Fibroblast of the aortic adventitia (primary cell): ENCODE data around the gene KAT8. TPM values are rescaled to one million over a fixed set of nuclear protein-coding genes. Genes with fewer than 3 reads are reported as not detected.

Experiments
- DNase-seq: peaks from one replicate; pipeline ENCODE4 v3.0.0-alpha.2; 2010; ENCODE audit warnings: low read depth
- H3K4me3 ChIP-seq: 2 replicates; pipeline ENCODE4 v1.5.1; 2011; ENCODE audit warnings: low read depth, mild to moderate bottlenecking, control low read depth, low read length, moderate library complexity
- total RNA-seq: library from RNA; depleted of rRNA; stranded (reverse); fragments of >200 nt; gene quantifications from 2 replicates; pipeline ENCODE4 v1.2.3, GENCODE V29; 2012; ENCODE audit warnings: low replicate concordance
- TF ChIP-seq, protein P1 (sequence below): IDR thresholded peaks from 2 replicates; pipeline ENCODE4 v1.5.1; 2011; ENCODE audit warnings: mild to moderate bottlenecking, low read length, control low read depth, inconsistent platforms; ENCODE audit not compliant: insufficient read depth

KAT8 gene
- 25.1 and 31.5 TPM in 2 replicates for total RNA-seq

DNA sequence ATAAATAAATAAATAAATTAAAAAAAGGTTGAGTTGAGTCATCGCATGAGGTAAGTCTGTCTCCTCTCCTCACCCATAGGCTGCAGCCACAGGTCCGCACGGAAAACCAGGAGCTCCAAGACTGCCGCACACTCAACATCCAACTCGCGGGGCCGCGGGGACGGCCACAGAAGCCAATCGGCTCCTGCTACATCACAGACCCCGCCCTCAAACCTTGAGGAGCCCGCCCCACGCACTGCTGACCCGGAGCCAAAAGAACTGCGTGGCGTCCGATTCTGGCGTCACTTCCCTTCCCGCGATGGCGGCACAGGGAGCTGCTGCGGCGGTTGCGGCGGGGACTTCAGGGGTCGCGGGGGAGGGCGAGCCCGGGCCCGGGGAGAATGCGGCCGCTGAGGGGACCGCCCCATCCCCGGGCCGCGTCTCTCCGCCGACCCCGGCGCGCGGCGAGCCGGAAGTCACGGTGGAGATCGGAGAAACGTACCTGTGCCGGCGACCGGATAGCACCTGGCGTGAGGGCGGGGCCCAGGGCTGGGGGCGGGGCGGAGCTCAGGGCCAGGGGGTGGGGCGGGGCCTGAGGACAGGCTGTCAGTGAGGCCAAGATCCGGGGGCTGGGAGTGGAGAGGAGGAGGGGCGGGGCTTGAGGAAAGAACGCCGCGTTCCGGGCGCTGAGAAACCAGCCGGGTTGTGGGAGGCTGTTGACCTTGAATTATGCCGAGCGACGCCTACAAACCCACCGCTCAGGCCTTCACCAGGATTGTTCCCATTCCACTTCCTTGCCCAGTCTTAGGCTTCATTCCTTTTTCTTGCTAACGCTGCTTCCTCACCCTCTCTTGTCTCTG is at the start of gene KAT8:
KAT8 (plus strand) TSS at position 281 of the 839 bp plus-strand sequence; CDS start at position 299, 18 bp downstream.
- peak within 1 kb of the TSS; percentile 94 for H3K4me3 ChIP-seq
- TF ChIP-seq, protein P1, sequence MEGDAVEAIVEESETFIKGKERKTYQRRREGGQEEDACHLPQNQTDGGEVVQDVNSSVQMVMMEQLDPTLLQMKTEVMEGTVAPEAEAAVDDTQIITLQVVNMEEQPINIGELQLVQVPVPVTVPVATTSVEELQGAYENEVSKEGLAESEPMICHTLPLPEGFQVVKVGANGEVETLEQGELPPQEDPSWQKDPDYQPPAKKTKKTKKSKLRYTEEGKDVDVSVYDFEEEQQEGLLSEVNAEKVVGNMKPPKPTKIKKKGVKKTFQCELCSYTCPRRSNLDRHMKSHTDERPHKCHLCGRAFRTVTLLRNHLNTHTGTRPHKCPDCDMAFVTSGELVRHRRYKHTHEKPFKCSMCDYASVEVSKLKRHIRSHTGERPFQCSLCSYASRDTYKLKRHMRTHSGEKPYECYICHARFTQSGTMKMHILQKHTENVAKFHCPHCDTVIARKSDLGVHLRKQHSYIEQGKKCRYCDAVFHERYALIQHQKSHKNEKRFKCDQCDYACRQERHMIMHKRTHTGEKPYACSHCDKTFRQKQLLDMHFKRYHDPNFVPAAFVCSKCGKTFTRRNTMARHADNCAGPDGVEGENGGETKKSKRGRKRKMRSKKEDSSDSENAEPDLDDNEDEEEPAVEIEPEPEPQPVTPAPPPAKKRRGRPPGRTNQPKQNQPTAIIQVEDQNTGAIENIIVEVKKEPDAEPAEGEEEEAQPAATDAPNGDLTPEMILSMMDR = no peak
- peak; percentile 96 for DNase-seq

DNA sequence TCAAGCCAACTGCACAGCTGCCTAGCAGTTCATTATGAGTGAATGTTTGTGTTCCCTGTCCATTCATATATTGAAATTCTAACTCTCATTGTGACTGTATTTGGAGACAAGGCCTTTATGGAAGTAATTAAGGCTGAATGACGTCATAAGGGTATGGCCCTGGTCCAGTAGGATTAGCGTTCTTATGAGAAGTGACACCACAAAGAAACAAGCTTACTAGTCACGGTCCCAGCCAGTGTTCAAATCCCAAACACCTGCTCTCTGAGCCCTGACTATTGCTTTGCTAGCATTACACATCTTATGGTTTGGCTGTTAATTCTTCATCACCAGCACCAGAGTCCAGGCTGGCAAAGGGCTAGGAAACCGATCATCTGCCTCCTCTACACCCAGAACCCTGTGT is 45.6 kb upstream of the KAT8 start:
- TF ChIP-seq, protein P1 = no peak
- DNase-seq = peak; percentile 89
- H3K4me3 ChIP-seq = peak overlapping the region; percentile 82

DNA sequence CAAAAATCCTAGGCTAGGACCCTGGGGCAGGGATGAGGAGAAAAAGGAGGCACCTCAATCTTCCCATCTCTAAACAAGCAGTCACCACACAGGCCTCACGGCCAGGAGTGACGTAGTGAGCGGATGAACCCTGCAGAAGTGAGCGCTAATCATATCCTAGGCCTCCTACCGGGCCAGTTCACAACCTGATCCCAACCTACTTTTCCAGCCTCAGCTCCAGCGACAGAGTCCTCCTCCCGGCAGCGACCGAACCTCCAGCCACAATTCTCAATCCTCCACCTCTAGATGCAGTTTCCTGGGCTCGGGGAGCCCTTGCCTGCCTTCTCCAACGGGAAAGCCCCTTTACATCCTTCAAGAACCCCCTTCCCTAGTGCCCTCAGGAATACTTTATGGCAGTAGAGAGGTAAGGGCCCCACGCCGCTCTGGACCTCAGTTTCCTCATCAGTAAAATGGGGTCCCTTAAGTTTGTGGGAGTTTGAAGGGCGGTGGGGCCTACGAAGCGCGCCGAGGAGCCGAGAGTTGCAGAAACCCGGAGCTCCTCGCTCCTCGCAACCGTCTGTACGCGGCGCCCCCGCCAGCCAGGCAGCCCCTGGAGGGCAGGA is 44.8 kb upstream of the KAT8 start:
- H3K4me3 ChIP-seq = peak overlapping the region; percentile 82
- TF ChIP-seq, protein P1 = no peak
- peak; percentile 42 for DNase-seq

DNA sequence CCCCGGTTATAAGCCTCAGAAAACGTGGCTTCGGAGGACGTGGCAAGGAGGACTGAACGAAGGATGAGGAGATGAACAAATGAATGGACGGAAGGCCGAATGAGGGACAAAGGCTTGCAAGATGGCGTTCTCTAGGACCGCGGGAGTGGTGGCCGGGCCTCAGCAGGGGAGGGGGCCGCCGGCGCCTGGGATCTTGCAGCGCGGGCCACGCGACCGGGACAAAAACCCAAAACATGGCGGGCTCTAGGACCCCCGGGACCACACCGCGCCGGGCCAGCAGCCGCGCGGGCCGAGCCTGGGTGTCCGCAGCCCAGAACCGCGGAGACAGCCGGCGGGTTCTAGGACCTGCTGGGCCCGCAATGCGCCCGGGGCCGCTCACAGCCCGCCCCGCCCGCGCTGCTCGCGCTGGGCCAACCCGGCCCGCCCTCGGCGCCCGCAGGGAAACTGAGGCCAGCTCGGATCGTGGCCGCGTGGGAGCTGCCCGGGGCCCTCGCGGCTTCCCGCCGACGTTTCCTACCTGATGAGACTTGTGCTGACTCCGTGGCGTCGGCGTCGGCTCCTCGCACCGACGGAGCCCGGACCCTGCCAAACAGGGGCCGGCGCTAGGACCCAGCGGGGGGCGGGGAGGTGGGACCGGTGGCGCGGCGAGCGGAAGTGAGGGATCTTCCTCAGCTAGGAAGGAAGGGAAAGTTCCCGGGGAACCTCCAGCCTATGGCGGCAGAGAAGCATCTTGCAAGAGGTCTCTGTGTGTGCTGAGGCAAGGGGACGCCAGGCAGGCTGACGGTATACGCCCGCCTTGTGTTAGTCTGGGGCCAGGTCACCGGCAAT is 44.1 kb upstream of the KAT8 start:
- H3K4me3 ChIP-seq = peak overlapping the region; percentile 82
- TF ChIP-seq, protein P1 = no peak
- peak; percentile 88 for DNase-seq

DNA sequence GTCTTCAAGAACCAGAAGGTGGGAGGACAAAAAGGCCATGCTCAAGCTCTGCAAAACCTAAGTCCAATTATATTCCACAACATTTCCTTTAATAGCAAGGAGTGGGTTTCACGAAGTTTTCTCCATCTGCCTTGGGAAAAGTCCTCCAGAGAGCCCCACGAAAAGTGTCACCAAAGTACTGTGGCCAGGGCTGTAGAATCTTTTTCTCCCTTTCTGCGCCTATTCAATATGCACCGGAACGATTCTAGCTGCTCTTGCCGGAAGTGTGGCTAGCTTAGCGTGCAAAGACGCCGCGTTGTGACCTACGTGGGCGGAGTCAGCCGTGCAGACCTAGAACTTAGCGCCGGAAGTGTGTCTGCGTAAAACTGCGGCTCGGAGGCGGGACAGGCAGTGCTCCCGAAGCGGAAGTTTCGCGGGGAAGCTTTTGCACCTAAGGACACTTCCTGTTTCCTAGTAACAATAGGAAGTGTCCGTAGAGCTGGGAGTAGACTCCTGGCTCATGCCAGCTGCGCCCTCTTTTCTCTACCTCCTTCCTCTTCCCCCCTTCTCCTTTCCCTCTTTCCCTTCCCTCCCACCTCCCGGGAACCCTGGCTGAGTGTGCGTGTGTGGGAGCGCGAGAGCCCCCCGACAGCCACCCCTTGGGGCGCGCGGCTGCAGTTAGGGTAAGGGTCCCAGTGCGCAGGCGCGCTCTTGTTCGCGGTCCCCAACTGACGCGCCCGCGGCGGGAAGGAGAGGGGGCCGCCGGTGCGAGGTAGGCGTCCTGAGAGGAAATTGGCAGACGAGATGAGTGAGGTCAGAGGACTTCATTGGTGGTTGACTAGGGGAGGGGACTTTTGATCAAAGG is 43.3 kb upstream of the KAT8 start, which contains the start of the genes ZNF646 and ZNF668:
ZNF646 (plus strand) TSS at position 453 of the 844 bp plus-strand sequence. CDS start 1,903 bp downstream, outside the sequence.
ZNF668 (minus strand) TSS at position 271 of the 844 bp plus-strand sequence. CDS start 9,781 bp downstream, outside the sequence.
- peak within 1 kb of the TSS; percentile 82 for H3K4me3 ChIP-seq
- TF ChIP-seq, protein P1 = no peak
- DNase-seq = peak; percentile 99
